Activated CD4-positive, CD25-positive, alpha-beta regulatory T cell treated with anti-CD3 and anti-CD28 coated beads, Interleukin-2, amount 50 U/mL, for 24 hours (primary cell): Measurements from ENCODE around the gene RBM20.
"Not testable (repeated sequence)": the region's sequence is repeated elsewhere in the genome, so short reads cannot be mapped to it uniquely, and the experiment has no call there.

Experiments used
- ATAC-seq, 2 donors: fragments of 150-1000 bp; cut with Tn5 transposase; one replicate each; pipeline ENCODE4 v1.10.0; 2021; ENCODE audit warnings: mild to moderate bottlenecking in 1 of 2, moderate library complexity in 1 of 2

RBM20 gene

GRCh38 chr10:110643653-110644597, at the start of gene RBM20:
RBM20 (plus strand) TSS chr10:110644336; CDS start chr10:110644455, 119 bp downstream.
- ATAC-seq, result peak; percentile 24 to 36

GRCh38 chr10:110597476-110597875, 46.7 kb upstream of the RBM20 start:
- no peak for ATAC-seq

DNA sequence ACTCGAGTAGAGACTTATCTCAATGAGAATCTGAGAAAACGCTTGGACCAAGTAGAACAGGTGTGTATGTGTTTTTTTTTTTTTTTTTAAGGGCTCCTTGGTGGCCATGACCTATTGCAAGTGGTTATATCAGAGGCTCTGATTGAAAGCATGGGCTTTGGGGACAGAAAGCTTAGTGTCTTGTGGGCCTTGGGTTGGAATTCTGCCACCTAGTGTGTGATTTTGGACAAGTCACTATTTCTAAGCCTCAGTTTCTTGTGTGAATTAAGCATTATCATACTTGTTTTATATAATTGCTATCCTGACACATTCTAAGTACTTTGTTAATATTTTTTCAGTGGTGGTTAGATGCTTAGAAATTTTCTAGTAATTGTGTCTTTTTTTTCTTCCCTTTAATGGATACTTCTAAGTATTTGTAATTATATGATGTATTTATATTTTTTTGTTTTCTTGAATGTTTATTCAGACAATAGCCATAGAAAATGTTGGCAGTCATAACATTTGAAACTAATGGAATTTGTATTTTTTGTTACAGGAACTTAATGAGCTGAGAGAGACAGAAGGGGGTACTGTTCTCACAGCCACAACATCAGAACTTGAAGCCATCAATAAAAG, 43.5 kb upstream of the RBM20 start:
- ATAC-seq, result peak; percentile 53 to 67

DNA sequence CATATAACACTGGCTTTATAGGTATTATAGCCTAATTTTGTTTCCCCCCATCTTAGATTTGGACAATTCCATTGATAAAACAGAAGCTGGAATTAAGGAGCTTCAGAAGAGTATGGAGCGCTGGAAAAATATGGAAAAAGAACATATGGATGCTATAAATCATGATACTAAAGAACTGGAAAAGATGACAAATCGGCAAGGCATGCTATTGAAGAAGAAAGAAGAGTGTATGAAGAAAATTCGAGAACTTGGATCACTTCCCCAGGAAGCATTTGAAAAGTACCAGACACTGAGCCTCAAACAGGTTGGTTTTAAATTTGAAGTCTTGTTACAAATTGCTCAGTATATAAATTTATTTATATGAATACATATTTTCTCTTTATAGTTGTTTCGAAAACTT, 42.6 kb upstream of the RBM20 start:
- ATAC-seq, result no peak

- ATAC-seq, result no peak
These were observed 36.0 kb upstream of the RBM20 start for GRCh38 chr10:110608087-110608486.

GRCh38 chr10:110609605-110610004, 34.5 kb upstream of the RBM20 start:
- no peak for ATAC-seq

DNA sequence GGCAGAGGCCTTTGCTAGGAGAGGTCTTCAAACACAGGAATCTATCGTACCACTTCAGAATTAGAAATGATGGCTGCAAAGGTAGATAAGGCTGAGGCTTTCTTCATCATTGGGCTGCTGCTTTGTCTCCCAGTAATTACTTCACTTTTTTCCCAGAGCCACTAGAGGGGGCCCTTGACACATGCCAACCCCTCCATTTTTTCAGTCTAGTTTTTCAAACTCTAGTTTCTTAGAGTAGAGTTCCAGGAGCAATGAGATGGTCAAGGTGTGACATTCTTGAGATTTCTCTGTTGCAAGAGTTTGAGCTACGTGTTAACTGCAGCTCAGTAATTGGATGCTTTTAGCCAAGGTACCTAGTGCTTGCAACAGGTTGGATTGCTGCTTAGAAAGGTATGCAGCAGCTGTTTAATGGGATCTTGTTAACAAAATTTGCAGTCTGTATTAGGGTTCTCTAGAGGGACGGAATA, 33.8 kb upstream of the RBM20 start:
- ATAC-seq, result peak; percentile 20 to 30

DNA sequence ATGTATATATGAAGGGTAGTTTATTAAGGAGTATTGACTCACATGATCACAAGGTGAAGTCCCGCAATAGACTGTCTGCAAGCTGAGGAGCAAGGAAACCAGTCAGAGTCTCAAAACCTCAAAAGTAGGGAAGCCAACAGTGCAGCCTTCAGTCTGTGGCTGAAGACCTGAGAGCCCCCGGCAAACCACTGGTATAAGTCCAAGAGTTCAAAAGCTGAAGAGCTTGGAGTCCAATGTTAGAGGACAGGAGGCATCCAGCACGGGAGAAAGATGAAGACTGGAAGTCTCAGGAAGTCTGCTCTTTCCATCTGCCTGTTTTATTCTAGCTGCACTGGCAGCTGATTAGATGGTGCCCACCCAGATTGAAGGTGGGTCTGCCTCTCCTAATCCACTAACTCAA, 33.4 kb upstream of the RBM20 start:
- not testable (repeated sequence) for ATAC-seq

DNA sequence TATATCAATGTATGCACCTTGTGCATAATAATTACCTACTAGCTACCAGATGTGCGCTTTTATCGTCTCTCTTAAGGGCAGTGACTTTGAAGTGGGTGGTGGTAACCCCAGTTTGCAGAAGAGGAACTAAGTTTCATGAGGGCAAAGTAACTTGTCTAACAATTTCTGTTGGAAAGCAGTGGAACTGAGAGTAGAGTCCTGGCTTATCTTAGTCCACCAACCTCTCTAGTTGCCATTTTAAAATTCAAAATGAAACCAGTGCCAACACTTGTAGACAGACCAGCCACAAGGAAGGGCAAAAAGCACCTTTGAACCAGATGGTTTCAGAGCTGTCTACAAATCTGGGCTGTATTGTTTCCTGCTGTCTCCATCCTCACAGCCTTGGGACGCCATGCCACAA, 32.0 kb upstream of the RBM20 start:
- no peak for ATAC-seq

DNA sequence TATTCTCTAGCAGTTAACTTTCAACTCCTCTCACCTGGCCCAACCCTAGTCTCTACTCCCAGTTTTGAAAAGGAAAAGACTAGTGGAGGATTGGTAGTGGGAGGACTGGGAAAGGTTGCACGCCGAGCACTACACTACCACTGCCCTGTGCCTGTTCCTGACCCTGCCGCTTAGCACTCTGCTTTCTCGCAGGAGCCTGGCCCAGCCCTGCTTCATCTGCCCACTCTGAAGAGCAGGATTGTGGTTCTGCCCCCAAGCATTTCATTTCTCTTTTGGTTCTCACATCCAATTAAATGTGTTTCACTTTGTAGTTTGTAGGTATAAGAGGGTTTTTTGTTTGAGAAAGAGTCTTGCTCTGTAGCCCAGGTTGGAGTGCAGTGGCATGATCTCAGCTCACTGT, 31.5 kb upstream of the RBM20 start:
- no peak for ATAC-seq

- peak; percentile 64 to 75 for ATAC-seq
These were observed 30.7 kb upstream of the RBM20 start for GRCh38 chr10:110613341-110613995.

DNA sequence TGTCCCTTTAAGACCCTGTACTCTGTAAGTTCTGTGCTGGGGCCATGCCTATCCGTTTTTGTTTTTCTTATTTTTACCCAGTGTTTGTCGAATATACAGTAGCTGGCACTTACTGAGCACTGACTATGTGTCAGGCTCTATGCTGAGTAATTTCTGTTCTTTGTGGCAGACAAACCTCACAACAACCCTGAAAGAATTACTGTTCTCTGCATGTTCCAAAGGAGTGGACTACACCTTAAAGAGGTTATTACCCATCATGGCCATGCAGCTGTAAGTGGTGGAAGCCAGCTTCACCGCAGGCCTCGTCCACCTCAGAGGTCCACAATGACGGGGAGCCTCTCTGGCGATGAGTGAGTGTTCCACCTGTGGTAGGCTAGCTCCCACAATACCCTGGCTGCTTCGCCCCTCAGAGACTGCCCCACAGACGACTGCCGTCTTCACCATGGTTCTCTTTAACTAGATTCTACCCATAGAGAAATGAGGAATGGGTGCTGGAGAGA, 30.1 kb upstream of the RBM20 start:
- peak; percentile 22 to 41 for ATAC-seq

DNA sequence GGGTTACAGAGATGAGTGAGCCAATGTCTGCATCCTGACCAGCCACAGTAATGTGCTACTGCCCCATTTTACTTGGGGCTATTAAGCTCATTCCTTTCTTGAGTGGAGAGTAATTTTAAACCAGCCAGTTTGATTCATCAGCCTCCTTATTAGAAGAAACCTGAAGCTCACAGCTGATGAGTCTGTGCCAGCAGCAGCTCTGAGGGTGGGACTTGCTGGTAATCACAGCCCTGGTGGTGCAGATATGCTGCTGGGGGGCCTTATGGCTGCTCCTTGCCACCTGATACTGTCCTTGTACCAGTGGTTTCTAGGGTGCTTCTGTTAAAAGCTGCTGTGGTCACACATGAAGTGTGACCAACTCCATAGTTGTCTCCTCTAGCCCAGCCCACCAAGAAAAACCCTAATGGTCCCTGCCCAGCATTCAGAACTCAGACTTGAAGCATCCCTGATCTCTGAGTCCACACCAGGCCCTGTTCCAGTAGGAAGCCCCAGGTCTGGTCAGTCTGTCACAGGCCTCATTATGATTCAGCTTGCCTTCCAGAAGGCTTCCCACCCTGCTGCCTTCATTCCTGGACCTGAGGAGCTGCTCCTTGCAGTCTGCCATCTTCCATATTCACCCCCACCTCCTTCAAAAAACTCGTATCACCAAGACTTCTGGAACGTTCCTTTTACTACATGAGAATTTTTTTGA, 28.9 kb upstream of the RBM20 start:
- no peak for ATAC-seq

GRCh38 chr10:110616493-110617033, 27.6 kb upstream of the RBM20 start:
- no peak for ATAC-seq

DNA sequence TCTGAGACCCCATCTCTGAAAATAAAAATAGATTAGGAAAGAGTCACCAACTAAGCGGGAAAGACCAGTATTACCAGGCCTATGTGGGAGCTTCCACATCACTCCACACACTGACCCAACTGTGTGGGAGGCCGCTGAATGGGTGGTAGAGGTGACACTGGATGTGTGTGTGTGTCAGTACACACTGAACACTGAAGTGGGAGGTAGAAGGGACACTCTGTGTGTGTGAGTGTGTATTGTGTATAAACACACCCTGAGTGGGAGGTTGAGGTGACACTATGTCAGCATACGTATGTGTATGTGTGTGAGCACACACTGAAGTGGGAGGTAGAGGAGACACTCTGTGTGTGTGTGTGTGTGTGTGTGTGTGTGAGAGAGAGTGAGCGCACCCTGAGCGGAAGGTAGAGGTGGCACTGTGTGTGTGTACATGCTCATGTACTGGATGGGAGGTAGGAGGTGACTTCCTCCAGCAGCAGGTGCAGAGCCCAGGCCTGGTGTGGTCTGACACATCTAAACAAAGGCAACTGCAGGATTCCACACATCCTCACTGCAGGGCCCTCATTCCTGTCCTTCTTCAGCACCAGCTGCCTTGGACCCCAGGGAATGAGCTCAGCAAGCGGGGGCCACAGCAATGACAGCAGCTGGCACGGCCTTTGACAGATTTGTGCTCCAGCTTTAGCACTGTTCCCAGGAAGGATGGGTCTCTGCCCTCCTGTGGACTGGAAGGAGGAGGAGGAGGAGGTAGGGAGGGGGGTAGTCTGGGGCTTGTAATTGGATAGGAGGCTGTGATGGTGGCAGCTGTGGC, 26.5 kb upstream of the RBM20 start:
- peak in 1 of 2 donors; percentile 9 for ATAC-seq

DNA sequence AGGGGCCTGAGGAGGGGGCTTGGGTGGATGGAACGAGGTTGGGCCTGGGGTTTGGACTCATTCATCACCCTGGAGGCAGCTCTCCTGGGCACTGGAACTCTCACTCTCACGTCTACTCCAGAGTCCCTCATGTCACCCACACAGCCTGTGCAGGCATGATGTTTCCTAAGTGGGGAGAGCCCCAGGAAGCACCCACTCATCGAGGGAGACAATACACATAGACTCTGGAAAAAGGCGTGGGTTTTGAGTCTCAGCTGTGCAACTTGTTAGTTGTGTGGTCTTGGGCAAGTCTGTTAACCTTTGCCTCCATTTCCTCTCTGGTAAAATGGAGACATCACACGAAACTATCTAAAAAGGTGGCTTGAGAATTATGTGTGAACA, 25.9 kb upstream of the RBM20 start:
- peak in 1 of 2 donors; percentile 42 for ATAC-seq

- no peak for ATAC-seq
These were observed 24.4 kb upstream of the RBM20 start for GRCh38 chr10:110619514-110620397.

- ATAC-seq, result no peak
These were observed 23.8 kb upstream of the RBM20 start for GRCh38 chr10:110620398-110620719.

DNA sequence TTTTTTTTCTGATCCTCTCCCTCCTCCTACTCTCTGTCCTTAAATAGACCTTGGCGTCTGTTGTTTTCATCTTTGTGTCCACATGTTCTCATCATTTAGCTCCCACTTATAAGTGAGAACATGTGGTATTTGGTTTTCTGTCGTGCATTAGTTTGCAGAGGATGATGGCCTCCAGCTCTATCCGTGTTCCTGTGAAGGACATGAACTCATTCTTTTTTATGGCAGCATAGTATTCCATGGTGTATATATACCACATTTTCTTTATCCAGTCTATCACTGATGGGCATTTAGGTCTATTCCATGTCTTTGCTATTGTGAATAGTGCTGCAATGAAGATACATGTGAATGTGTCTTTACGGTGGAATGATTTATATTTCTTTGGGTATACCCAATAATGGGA, 20.8 kb upstream of the RBM20 start:
- ATAC-seq, result not testable (repeated sequence)

DNA sequence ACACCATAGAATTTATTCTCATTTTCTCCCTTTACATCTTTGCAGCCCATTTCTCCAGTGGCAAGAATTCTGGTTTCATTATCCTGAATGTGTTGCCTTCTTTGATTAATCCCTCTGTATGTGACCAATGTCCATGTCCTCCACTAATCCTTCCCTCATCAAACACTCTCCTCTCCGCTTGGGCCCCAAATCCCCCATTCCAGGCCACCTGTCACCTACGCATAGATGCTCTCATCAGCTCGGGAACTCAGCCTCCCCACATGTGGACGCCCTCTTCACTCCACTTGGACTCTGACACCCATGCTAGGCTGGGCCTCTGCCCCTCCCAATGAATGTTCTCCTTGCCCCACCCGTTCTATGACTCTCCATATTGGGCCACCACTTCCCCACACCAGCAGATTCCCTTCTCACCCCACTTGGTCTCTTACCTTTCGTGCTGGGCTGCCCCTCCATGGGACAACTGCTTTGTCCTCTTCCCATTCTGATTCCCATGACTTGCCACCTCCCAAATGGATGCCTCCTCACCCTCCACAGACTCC, 18.7 kb upstream of the RBM20 start:
- ATAC-seq, result no peak
